Natural killer cell treated with Interleukin-12 subunit alpha and Interleukin-12 subunit beta and Interleukin-15 and Interleukin-18, amount 100 ng/mL, for 72 hours (primary cell): ENCODE measurements around the gene LILRA6. TPM values are rescaled to one million over a fixed set of nuclear protein-coding genes. Genes with fewer than 3 reads are reported as not detected.

Experiments used
- ATAC-seq, 2 donors: fragments of 150-1000 bp; cut with Tn5 transposase in 1 of 2; sonication (Bioruptor Pico), chemical (Tn5 transposase) in 1 of 2; 2 replicates each; pipeline ENCODE4 v1.10.0; 2021
- DNase-seq: peaks from one replicate; pipeline ENCODE4 v3.0.0; 2022; ENCODE audit warnings: low spot score
- H3K27ac Mint-ChIP-seq, 2 donors: 1 replicate in 1 of 2; 2 replicates in 1 of 2; pipeline ENCODE4 v1.8.0; 2022; ENCODE audit warnings: mixed read lengths in 2 of 2, mild to moderate bottlenecking in 1 of 2, moderate library complexity in 1 of 2
- H3K27me3 Mint-ChIP-seq, 2 donors: 1 replicate in 1 of 2; 2 replicates in 1 of 2; pipeline ENCODE4 v1.8.0; 2022; ENCODE audit warnings: mixed read lengths in 2 of 2
- H3K36me3 Mint-ChIP-seq: one replicate; pipeline ENCODE4 v1.8.0; 2022; ENCODE audit warnings: mixed read lengths
- H3K4me1 Mint-ChIP-seq, 2 donors: 1 replicate in 1 of 2; 2 replicates in 1 of 2; pipeline ENCODE4 v1.8.0; 2022; ENCODE audit warnings: low read depth in 2 of 2, mixed read lengths in 2 of 2, mild to moderate bottlenecking in 1 of 2
- H3K4me3 Mint-ChIP-seq: one replicate; pipeline ENCODE4 v1.8.0; 2022; ENCODE audit warnings: mixed read lengths
- H3K9me3 Mint-ChIP-seq: 2 replicates; pipeline ENCODE4 v1.8.0; 2022; ENCODE audit warnings: mixed read lengths
- total RNA-seq, 2 donors: library from RNA; stranded (reverse); gene quantifications; one replicate each; pipeline ENCODE4 v1.2.3, GENCODE V29; 2022

The LILRA6 gene
- total RNA-seq, 2 donors from 2014 or later = 0.47 TPM; not detected in 1

- ATAC-seq = peak; percentile 79 to 84
- H3K9me3 Mint-ChIP-seq = no peaks in the 10 kb centered on the region
- peak; percentile 100 for DNase-seq
- H3K4me1 Mint-ChIP-seq = peaks cover 23 to 30% of the 10 kb centered on the region in 2 donors
- H3K4me3 Mint-ChIP-seq = peak overlapping the region; percentile 87
- H3K27me3 Mint-ChIP-seq = no peaks in the 10 kb centered on the region
- H3K36me3 Mint-ChIP-seq = no peaks in the 10 kb centered on the region
- peak overlapping the region; percentile 93 to 95 for H3K27ac Mint-ChIP-seq
These were observed 52.7 kb downstream of the LILRA6 start for GRCh38 chr19:54189735-54190502.

- Mint-ChIP-seq H3K4me3 (peak within 1 kb of the TSS; percentile 87), H3K27ac (peak within 1 kb of the TSS; percentile 93 to 95), H3K27me3 (no peaks in the 10 kb centered on the region), H3K4me1 (peaks cover 23 to 30% of the 10 kb centered on the region in 2 donors), H3K9me3 (no peaks in the 10 kb centered on the region), H3K36me3 (no peaks in the 10 kb centered on the region)
- DNase-seq = no peak
- peak; percentile 1 to 4 for ATAC-seq
These were observed 53.4 kb downstream of the LILRA6 start, which contains the start of gene MBOAT7 for GRCh38 chr19:54189145-54189734. MBOAT7 (minus strand) TSS chr19:54189580; CDS start chr19:54188508, 1,072 bp downstream.

DNA sequence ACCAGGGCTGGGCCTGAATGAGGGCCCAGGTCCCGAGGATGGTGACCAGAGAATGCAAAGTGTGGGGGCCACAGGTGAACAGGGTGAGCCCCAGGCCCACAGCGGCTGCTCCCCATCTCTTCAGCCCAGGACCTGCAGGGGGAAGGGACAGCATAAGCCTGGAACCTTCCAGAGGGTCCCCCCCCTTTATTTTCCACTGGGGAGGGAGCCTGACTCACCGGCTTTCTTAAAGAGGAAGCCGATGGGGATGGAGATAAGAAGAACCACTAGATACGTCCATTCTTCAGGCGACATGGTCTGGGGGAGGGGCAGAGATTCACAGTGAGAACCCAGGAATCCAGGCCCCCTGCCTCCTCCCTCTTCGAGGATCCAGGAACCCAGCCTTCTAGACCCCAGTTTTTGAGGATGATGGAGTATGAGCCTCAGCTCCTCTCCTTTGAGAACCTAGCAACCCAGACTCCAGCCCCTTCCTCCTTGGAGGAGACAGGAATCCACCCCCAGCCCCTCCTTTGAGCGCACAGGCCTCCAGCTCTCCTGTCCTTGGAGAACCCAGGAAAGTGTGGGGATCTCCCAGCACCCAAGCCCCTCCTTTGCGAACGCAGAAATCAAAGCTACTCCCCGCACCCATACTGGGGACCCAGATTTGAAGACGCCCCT lies 54.2 kb downstream of the LILRA6 start:
- peak overlapping the region; percentile 73 to 85 for H3K27ac Mint-ChIP-seq
- ATAC-seq (no peak), DNase-seq (no peak)
- H3K4me1 Mint-ChIP-seq = peaks cover 23 to 29% of the 10 kb centered on the region in 2 donors
- H3K36me3 Mint-ChIP-seq = no peaks in the 10 kb centered on the region
- H3K27me3 Mint-ChIP-seq = no peaks in the 10 kb centered on the region
- no peaks in the 10 kb centered on the region for H3K9me3 Mint-ChIP-seq
- H3K4me3 Mint-ChIP-seq = peak overlapping the region; percentile 87

DNA sequence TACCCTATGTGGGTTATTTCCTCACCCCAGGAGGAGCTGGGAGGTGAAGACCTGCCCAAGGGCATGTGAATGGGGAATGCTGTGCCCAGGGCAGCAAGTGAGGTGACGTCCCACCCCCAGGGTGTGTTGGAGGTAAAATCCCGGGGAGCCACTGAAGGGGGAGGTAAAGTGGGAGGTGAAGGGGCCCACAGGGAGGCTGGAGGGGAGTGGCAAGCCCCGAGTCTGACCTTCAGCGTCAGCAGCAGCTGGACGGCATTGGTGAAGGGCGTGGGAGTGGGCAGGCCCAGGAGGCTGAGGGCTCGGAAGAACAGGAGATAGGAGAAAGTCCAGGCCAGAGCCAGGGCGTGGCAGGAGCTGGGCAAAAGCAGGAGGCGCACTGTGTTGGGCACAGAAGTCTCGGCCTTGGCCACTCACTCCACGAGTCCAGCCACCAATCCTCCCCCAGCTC lies 55.6 kb downstream of the LILRA6 start:
- Mint-ChIP-seq H3K4me1 (peaks cover 17 to 19% of the 10 kb centered on the region in 2 donors), H3K27ac (peak overlapping the region; percentile 73 to 85), H3K27me3 (no peaks in the 10 kb centered on the region), H3K9me3 (no peaks in the 10 kb centered on the region), H3K36me3 (no peaks in the 10 kb centered on the region), H3K4me3 (peak overlapping the region; percentile 87)
- no peak for ATAC-seq
- DNase-seq = no peak

Other genes with a start within 250 kb of the LILRA6 start
- not detected for gene VSTM1, start 178.9 kb downstream of the LILRA6 start, total RNA-seq
- not detected for gene TARM1, start 161.4 kb downstream of the LILRA6 start, total RNA-seq
- 1 to 10 TPM in 1 of 2 donors, under 1 TPM in 1; 0.86 to 1.1 TPM for gene OSCAR, start 142.0 kb downstream of the LILRA6 start, total RNA-seq
- 10 to 100 TPM; 70.7 to 78.5 TPM for gene NDUFA3, start 139.9 kb downstream of the LILRA6 start, total RNA-seq
- 10 to 100 TPM; 48.3 to 51.7 TPM for gene TFPT, start 127.1 kb downstream of the LILRA6 start, total RNA-seq
- 100 to 1,000 TPM in 1 of 2 donors, 10 to 100 TPM in 1; 89.5 to 110 TPM for gene PRPF31, start 127.0 kb downstream of the LILRA6 start, total RNA-seq
- gene CNOT3, start 105.0 kb downstream of the LILRA6 start, total RNA-seq = 10 to 100 TPM; 59.8 to 73.8 TPM
- gene LENG1, start 83.1 kb downstream of the LILRA6 start, total RNA-seq = 1 to 10 TPM; 5.0 to 7.5 TPM
- 1 to 10 TPM in 1 of 2 donors, not detected in 1; 1.2 TPM for gene TMC4, start 69.6 kb downstream of the LILRA6 start, total RNA-seq
- 10 to 100 TPM; 24.2 to 56.5 TPM for gene MBOAT7, start 53.2 kb downstream of the LILRA6 start, total RNA-seq
- 10 to 100 TPM; 15.5 to 26.2 TPM for gene TSEN34, start 51.5 kb downstream of the LILRA6 start, total RNA-seq
- 1,000 to 10,000 TPM in 1 of 2 donors, 100 to 1,000 TPM in 1; 774 to 1,402 TPM for gene RPS9, start 41.9 kb downstream of the LILRA6 start, total RNA-seq
- gene LILRB3, start 19.8 kb downstream of the LILRA6 start, total RNA-seq = under 1 TPM; 0.43 to 0.47 TPM
- not detected for gene LILRB5, start 14.5 kb upstream of the LILRA6 start, total RNA-seq
- 1 to 10 TPM in 1 of 2 donors, not detected in 1; 1.5 TPM for gene LILRB2, start 38.3 kb upstream of the LILRA6 start, total RNA-seq
- not detected for gene LILRA5, start 70.4 kb upstream of the LILRA6 start, total RNA-seq
- not detected for gene LILRA4, start 96.4 kb upstream of the LILRA6 start, total RNA-seq
- gene LAIR1, start 122.1 kb upstream of the LILRA6 start, total RNA-seq = 10 to 100 TPM; 40.5 to 60.2 TPM
- gene TTYH1, start 172.7 kb upstream of the LILRA6 start, total RNA-seq = under 1 TPM; 0.31 to 0.73 TPM
- gene LENG8, start 206.4 kb upstream of the LILRA6 start, total RNA-seq = 100 to 1,000 TPM; 205 to 292 TPM
- gene LENG9, start 221.0 kb upstream of the LILRA6 start, total RNA-seq = 1 to 10 TPM; 6.0 to 9.9 TPM
- not detected for gene CDC42EP5, start 230.5 kb upstream of the LILRA6 start, total RNA-seq